Kasumi-1 (cell line): ENCODE results near the gene ABTB2.

Experiments
- DNase-seq, 2 experiments: peaks; one replicate each; lab custom pipeline; 2025; lab: John Stamatoyannopoulos, UW

The ABTB2 gene

GRCh38 chr11:34166806-34167740, 190.7 kb downstream of the ABTB2 start:
- DNase-seq, result no peak

DNA sequence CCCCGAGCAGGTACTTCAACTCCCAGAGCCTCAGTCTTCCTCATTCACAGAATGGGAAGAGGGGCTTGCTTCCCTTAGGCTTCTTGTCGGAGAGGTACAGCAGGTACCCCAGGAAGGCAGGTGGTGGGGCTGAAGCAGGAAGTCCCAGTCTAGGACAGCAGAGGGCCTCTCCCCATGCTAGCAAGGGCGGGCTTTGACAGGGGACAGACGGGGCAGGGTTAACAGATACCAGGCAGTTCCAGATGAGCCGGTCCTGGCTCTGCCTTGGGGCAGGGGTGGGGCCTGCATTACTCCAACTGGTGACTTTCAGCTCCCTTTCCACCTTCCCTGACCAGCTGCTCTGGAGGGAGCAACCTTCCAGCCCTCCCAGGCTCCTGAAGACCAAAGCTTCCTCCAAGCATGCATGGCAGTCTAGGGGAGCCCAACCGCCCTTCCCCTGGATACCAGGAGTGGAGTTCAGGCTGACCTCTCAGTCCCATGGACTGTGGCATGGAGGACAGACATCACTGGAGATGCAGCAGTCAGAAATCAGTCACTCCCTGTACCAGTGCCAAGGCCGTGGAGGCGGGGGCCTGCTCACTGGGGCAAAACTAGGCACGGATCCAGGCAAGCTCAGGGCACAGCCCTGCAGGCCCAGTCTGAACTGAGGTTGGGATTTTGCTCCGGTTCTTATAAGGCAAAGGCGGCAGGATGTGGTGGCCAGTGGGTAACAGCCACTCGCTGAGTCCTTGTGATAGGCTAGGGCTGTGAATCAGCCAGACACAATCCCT, 191.8 kb downstream of the ABTB2 start:
- no peak for DNase-seq

DNA sequence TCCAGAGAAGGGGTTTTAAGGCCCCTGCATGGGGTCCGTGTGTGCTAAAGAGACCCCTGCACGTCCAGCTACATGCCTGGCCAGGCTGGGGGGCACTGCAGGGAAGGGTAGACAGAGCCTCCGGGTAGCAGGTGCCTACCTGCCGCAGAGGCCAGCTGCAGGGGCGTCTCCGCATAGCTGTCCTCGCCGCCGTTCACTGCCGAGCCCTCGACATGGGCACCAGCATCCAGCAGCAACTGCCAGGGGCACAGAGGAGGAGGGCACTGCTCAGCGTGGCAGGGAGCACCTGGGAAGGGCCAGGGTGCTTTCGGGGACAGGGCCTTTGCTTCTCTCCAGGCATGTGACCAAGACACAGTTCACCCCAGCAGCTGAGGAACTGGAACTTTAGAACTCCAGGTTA, 192.7 kb downstream of the ABTB2 start:
- DNase-seq, result no peak

- no peak for DNase-seq
Measured at GRCh38 chr11:34162856-34163255, 195.0 kb downstream of the ABTB2 start.

DNA sequence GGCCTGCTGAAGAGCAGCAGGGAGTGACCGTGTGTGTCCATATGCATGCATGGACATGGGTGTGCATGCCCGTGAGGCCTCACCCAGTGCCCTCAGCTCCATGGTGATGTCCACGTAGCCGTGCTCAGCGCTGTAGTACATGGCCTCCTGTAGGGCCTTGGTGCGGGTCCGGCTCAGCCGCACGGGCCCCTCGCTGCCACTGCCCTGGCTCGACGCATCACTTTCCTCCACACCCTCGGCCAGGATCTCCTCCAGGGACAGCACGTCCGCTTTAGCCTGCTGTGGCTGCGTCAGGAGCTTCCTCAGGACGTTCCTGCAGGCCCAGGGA, 195.4 kb downstream of the ABTB2 start:
- no peak for DNase-seq

- DNase-seq, result no peak
Measured at GRCh38 chr11:34161812-34162492, 195.9 kb downstream of the ABTB2 start.

DNA sequence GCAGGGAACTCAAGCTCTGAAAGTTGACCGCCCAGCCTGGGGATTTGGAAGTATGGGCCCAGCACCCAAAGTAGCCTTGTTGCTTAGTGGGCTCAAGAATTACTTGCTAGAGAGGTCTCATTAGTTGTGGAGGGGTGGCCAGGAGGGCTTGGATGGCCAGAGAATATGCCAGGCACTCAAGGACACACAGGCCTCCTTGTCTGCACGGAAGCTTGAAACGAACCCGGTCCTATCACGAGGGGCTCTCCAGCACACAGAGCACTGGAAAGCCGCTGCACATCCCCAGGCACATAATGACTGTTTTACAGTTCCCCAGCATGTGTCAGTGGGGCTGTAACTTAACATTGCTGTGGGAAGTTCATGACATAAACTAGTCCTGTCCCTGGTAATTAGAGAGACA, 196.4 kb downstream of the ABTB2 start:
- DNase-seq, result no peak

GRCh38 chr11:34160791-34161190, 197.0 kb downstream of the ABTB2 start:
- DNase-seq, result no peak

- no peak for DNase-seq
Measured at GRCh38 chr11:34160049-34160721, 197.6 kb downstream of the ABTB2 start.

- DNase-seq, result no peak
Measured at GRCh38 chr11:34158661-34159060, 199.1 kb downstream of the ABTB2 start.

DNA sequence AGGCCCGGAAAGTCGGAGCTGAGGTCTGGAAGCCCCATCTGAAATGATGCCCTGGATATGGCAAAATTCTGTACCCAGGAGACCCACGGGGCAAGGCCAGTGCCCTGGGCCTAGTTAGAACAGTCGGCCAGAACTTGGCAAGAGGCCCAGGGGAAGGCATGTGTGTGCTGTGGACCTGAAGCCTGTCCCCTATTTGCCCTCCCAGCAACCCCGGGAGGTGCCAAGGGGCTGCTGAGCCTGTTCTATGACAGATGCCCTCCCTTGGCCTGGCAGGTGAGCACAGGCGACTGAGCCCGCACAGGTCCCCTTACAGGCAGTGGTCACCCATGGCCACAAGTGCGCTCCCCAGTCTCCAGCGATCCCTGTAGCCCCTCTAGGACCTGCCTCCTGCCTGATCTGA, 200.6 kb downstream of the ABTB2 start:
- DNase-seq, result no peak

GRCh38 chr11:34155757-34156062, 202.1 kb downstream of the ABTB2 start:
- DNase-seq, result no peak

- no peak for DNase-seq
Measured at GRCh38 chr11:34155057-34155756, 202.6 kb downstream of the ABTB2 start.

DNA sequence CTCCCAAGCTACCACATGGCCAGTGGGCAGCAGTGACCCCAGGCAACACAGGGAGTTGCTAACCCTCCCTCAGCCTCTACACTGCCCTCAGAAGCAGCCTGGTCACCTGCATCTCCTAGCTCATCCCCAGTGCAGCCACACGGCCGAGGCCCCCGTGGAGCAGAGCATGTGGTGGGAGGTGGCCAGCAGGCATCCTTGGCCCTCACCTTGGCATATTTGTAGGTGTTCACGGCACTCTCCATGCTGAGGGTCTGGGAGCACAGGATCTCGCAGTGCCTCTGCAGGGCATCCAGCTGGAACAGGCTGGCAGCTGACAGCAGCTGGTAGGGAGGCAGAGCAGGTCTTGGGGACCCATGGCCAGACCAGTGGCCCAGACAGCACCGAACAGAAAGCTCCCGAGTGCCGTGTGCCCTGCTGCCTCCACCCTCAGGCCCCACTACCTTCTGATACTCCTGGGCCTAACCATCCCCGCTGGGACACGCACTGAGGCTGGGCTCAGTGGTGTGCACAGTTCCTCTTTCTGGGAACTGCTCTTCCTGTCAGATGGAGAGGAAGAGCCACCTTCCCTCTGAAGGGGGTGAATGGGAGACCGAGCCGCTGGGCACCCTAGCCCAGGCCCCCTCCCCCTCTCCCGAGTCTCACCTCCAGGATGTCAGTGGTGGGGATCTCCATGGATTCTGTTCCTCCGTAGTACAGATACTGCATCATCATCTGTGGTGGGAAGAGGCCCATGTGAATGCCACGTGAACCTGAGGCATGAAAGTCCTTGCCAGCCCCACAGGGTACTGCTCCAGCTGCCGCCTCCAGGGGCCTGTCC, 203.5 kb downstream of the ABTB2 start:
- DNase-seq, result peak; percentile 73 to 78

GRCh38 chr11:34151916-34152845, 205.6 kb downstream of the ABTB2 start:
- no peak for DNase-seq

DNA sequence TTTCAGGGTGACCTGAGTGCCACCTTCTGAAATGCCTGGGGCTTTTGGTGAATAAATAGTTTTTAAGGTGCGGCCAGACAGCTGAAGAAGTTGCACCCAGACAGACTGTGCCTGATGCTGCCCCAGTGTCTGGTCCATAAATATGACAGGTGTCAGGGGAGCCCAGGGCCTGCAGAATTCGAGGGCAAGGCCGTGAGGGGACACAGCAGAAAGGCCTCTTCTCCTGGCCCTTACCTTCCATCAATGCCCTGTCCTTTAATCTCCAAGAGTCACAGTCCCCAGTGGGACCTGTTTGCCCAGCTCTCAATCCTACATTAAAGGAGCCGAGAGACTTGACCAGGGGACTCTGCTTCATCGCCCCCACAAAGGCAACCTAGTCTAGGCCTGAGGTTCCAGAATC, 206.6 kb downstream of the ABTB2 start:
- DNase-seq, result no peak

DNA sequence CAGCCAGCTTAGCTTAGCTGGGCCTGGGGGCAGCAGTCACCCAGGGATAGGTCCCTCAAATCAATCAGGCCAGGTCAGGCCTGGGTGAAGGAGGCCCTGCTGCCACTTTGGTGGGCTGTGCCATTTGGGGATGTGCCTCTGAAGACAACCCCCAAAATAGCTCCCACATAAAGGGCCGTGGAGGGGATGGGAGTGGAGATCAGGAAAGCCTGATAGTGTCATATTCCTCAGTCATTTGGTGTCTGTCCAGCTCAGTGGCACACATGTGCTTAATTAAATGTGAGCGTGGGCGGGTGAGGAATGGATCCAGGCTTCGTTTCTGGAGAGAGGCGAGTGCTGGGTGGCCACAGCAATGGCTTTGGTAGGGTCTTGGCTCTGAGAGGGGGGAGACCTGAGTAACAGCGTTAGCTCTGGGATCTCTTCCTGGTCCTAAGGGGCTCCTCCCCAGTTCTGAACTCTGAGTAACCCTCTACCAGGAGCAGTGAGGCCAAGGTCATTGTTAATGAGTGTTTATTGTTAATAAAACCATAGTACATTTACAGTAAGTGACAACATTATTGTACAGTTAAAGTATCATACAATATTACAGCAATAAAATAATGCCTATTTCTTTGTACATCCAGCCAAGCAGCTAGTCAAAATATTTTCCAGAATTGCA, 207.2 kb downstream of the ABTB2 start:
- DNase-seq, result no peak

- no peak for DNase-seq
Measured at GRCh38 chr11:34149786-34150185, 208.0 kb downstream of the ABTB2 start.

DNA sequence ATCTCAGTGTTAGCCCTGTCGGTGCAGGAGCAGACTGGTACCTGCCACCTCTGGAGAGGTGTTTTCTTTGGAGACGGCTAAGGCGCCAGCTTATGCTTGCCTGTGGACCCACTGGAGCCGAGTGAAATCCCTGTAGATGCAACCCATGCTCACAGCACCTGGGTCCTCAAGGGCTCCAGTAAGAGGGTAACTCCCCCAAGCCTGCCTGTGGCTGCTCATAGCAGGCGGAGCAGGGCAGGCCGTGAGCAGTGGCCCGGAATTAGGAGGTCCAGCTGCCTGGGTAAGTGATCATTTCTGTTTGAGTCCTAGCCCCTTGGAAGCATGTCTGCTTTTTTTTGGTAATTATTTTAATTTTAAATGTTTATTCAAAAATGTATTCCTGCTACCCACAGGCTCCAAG, 208.5 kb downstream of the ABTB2 start:
- no peak for DNase-seq
